MCF 10A (cell line): ENCODE results near the gene ZNF488. TPM values are rescaled to one million over a fixed set of nuclear protein-coding genes. Genes with fewer than 3 reads are reported as not detected.

Experiments
- BruUV-seq: library from RNA; stranded (reverse); fragments of 400-500 nt; replicated peaks from 2 replicates; lab custom pipeline; 2021; lab: Mats Ljungman, UMichigan
- CTCF ChIA-PET: fragments of 300-600 bp; sonication (Branson Sonifier 250); formaldehyde crosslinking; extraction: SDS; loops from one replicate; lab custom pipeline; 2021; ENCODE audit warnings: antibody characterized with exemption, inconsistent platforms; lab: Yijun Ruan, JAX
- POLR2A ChIA-PET: fragments of 300-600, 350-650 bp; sonication (Branson Sonifier 250); formaldehyde crosslinking; extraction: SDS; loops from one replicate; lab custom pipeline; 2020; ENCODE audit warnings: antibody characterized with exemption, inconsistent platforms; lab: Yijun Ruan, JAX
- DNase-seq: peaks from one replicate; pipeline ENCODE4 v3.0.0-alpha.2; 2018; ENCODE audit not compliant: unreplicated experiment
- H3K27ac Mint-ChIP-seq: one replicate; pipeline ENCODE4 v1.8.0; 2022; ENCODE audit warnings: mild to moderate bottlenecking, low read depth, mixed read lengths; ENCODE audit not compliant: unreplicated experiment
- H3K27me3 Mint-ChIP-seq: one replicate; pipeline ENCODE4 v1.8.0; 2022; ENCODE audit warnings: mixed read lengths; ENCODE audit not compliant: insufficient read depth, unreplicated experiment
- H3K36me3 Mint-ChIP-seq: one replicate; pipeline ENCODE4 v1.8.0; 2022; ENCODE audit warnings: mild to moderate bottlenecking, moderate library complexity, mixed read lengths; ENCODE audit not compliant: insufficient read depth, unreplicated experiment
- H3K4me1 Mint-ChIP-seq: one replicate; pipeline ENCODE4 v1.8.0; 2022; ENCODE audit warnings: mixed read lengths; ENCODE audit not compliant: insufficient read depth, unreplicated experiment
- H3K4me3 Mint-ChIP-seq: one replicate; pipeline ENCODE4 v1.8.0; 2022; ENCODE audit warnings: mild to moderate bottlenecking, moderate library complexity, mixed read lengths; ENCODE audit not compliant: unreplicated experiment
- H3K9me3 Mint-ChIP-seq: one replicate; pipeline ENCODE4 v1.8.0; 2022; ENCODE audit warnings: mixed read lengths; ENCODE audit not compliant: unreplicated experiment
- CTCF ChIP-seq: fragments of 200-600 bp; IDR thresholded peaks from one replicate; pipeline ENCODE4 v1.8.0; 2022; ENCODE audit warnings: antibody characterized with exemption, mild to moderate bottlenecking; ENCODE audit not compliant: unreplicated experiment
- intact Hi-C: fragments of 100-400 bp; cut with micrococcal nuclease; formaldehyde crosslinking; loops from 2 replicates; pipeline ENCODE4 v1.14.1; 2022
- total RNA-seq: library from RNA; stranded (reverse); gene quantifications from 2 replicates; pipeline ENCODE4 v1.2.3, GENCODE V29; 2022

The ZNF488 gene
- total RNA-seq, 1 experiment from 2014 or later, result 0.12 TPM

GRCh38 chr10:47351899-47352815 is 31.9 kb downstream of the ZNF488 start:
- Mint-ChIP-seq H3K36me3 (no peaks in the 10 kb centered on the region), H3K4me3 (no peak overlapping the region), H3K27me3 (no peaks in the 10 kb centered on the region), H3K4me1 (no peaks in the 10 kb centered on the region), H3K9me3 (no peaks in the 10 kb centered on the region), H3K27ac (no peak overlapping the region)
- CTCF ChIA-PET, result interaction anchor here (0.7 to 2.2 kb wide), 4 partner anchors 8 to 86 kb away, joined by 3 to 11 read pairs (median 7); no protein-coding TSS in a partner anchor
- BruUV-seq, result no TSS peak
- POLR2A ChIA-PET, result no interaction called here
- DNase-seq, result no peak
- no peak for TF ChIP-seq CTCF
- intact Hi-C loops, result no loop called here

GRCh38 chr10:47350671-47351640 is 33.1 kb downstream of the ZNF488 start:
- H3K36me3 Mint-ChIP-seq, result no peaks in the 10 kb centered on the region
- H3K4me3 Mint-ChIP-seq, result no peak overlapping the region
- H3K27ac Mint-ChIP-seq, result no peak overlapping the region
- no TSS peak for BruUV-seq
- H3K9me3 Mint-ChIP-seq, result no peaks in the 10 kb centered on the region
- no peaks in the 10 kb centered on the region for H3K27me3 Mint-ChIP-seq
- CTCF ChIA-PET, result interaction anchor here (1.1 kb wide), 1 partner anchor 9 kb away, joined by 3 read pairs; no protein-coding TSS in a partner anchor
- POLR2A ChIA-PET, result interaction anchor here (0.7 kb wide), 1 partner anchor 15 kb away, joined by 3 read pairs; no protein-coding TSS in a partner anchor
- no peak for DNase-seq
- intact Hi-C loops, result no loop called here
- TF ChIP-seq CTCF, result no peak
- no peaks in the 10 kb centered on the region for H3K4me1 Mint-ChIP-seq

- Mint-ChIP-seq H3K4me1 (no peaks in the 10 kb centered on the region), H3K36me3 (no peaks in the 10 kb centered on the region), H3K27ac (no peak overlapping the region), H3K27me3 (no peaks in the 10 kb centered on the region), H3K9me3 (no peaks in the 10 kb centered on the region), H3K4me3 (no peak overlapping the region)
- CTCF ChIA-PET, result no interaction called here
- POLR2A ChIA-PET, result no interaction called here
- DNase-seq, result no peak
- TF ChIP-seq CTCF, result no peak
- intact Hi-C loops, result loop anchor here (10.0 kb wide), 1 partner anchor 325 kb away; no protein-coding TSS in a partner anchor
- BruUV-seq, result no TSS peak
Observed at GRCh38 chr10:47349941-47350371, 34.1 kb downstream of the ZNF488 start.
